ENCODE results near the gene PDE6B. TPM values are rescaled to one million over a fixed set of nuclear protein-coding genes. Genes with fewer than 3 reads are reported as not detected.

Gene PDE6B
- total RNA-seq, 1 donor from 2014 or later, result 5.5 TPM

DNA sequence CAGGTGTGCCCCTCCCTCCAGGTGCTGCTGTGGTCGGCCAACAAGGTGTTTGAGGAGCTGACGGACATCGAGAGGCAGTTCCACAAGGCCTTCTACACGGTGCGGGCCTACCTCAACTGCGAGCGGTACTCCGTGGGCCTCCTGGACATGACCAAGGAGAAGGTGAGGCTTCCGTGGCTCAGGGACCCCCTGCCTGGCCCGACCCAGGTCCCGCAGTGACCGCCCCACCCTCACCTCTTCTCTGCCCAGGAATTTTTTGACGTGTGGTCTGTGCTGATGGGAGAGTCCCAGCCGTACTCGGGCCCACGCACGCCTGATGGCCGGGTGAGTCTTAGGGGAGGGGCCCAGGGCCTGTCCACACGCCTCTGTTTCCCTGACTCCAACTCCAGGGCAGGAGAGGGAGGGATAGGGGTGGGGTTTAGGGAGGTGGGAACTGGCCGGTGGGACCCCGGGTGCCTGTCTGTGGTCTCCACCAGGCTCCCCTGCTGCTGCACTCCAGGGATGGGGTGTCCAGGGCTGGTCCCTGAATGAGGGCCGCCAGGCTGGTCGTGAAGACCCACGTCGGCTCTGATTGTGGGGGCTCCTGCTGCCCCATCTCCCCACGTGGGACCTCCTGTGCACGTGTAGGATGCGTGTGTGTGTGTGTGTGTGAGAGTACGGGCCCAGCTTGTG lies 28.6 kb downstream of the PDE6B start:
- TF ChIP-seq, protein P1, sequence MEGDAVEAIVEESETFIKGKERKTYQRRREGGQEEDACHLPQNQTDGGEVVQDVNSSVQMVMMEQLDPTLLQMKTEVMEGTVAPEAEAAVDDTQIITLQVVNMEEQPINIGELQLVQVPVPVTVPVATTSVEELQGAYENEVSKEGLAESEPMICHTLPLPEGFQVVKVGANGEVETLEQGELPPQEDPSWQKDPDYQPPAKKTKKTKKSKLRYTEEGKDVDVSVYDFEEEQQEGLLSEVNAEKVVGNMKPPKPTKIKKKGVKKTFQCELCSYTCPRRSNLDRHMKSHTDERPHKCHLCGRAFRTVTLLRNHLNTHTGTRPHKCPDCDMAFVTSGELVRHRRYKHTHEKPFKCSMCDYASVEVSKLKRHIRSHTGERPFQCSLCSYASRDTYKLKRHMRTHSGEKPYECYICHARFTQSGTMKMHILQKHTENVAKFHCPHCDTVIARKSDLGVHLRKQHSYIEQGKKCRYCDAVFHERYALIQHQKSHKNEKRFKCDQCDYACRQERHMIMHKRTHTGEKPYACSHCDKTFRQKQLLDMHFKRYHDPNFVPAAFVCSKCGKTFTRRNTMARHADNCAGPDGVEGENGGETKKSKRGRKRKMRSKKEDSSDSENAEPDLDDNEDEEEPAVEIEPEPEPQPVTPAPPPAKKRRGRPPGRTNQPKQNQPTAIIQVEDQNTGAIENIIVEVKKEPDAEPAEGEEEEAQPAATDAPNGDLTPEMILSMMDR (IDR thresholded peaks at IDR 0.05), result no peak
- no peak overlapping the region for H3K27ac ChIP-seq
- H3K36me3 ChIP-seq, result no peaks in the 10 kb centered on the region
- H3K9me3 ChIP-seq, result no peaks in the 10 kb centered on the region
- intact Hi-C loops (cut with DNase I), result no loop called here
- H3K27me3 ChIP-seq (ENCODE audit: low read depth), result peaks cover 28% of the 10 kb centered on the region
- no peak overlapping the region for H3K4me3 ChIP-seq
- peak; percentile 37 for DNase-seq
- no peaks in the 10 kb centered on the region for H3K4me1 ChIP-seq
- no peak for ATAC-seq

DNA sequence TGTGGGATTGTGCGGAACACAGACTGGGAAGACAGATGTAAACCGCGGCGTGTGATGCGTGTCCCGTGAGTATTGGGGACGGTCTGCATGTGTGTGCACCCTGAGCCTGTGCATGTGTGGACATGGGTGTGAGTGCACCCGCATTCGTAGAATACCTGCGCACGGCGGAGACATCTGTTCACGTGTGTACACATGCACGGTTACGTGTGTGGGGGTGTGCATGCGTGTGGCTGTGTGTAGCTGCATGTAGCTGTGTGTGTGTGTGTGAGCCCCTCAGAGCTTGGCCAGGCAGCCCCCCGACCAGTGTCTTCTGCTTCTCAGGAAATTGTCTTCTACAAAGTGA lies 29.1 kb downstream of the PDE6B start:
- no peak for ATAC-seq
- TF ChIP-seq, protein P1 (IDR thresholded peaks at IDR 0.05), result no peak
- no peaks in the 10 kb centered on the region for H3K4me1 ChIP-seq
- no peak overlapping the region for H3K27ac ChIP-seq
- no peaks in the 10 kb centered on the region for H3K9me3 ChIP-seq
- H3K36me3 ChIP-seq, result no peaks in the 10 kb centered on the region
- DNase-seq, result peak; percentile 42
- H3K27me3 ChIP-seq (ENCODE audit: low read depth), result peaks cover 22% of the 10 kb centered on the region
- H3K4me3 ChIP-seq, result no peak overlapping the region
- intact Hi-C loops (cut with DNase I), result no loop called here

DNA sequence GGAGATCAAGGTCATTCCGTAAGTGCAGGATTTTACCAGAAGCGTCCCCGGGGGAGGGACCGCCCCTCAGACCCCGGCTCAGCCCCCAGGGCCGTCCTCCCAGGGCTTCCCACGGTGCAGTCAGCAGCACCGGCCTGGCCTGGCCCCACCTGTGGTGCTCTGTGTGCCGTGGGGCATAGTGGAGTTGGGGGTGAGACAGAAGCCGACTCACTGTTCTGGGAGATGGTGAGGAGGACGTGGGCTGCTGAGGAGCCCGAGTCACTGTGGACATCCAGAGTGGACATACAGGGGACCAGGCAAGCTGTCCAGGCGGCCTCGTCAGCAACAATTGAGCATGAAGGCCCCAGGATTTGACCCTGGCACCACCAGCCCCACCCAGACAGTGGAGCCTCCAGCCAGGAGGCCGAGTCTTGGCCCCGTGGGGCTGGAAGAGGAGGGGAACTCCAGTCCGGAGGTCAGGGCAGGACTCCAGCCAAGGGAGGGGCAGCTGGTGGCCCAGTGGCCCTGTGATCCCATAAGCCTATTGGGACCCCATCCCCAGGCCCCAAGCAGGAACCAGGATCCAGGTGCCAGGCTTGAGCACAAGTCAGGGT lies 29.6 kb downstream of the PDE6B start:
- H3K27ac ChIP-seq, result no peak overlapping the region
- ATAC-seq (no peak), DNase-seq (peak; percentile 41)
- TF ChIP-seq, protein P1 (IDR thresholded peaks at IDR 0.05), result no peak
- intact Hi-C loops (cut with DNase I), result no loop called here
- H3K9me3 ChIP-seq, result no peaks in the 10 kb centered on the region
- H3K27me3 ChIP-seq (ENCODE audit: low read depth), result peaks cover 18% of the 10 kb centered on the region
- H3K4me3 ChIP-seq, result no peak overlapping the region
- H3K36me3 ChIP-seq, result no peaks in the 10 kb centered on the region
- no peaks in the 10 kb centered on the region for H3K4me1 ChIP-seq

DNA sequence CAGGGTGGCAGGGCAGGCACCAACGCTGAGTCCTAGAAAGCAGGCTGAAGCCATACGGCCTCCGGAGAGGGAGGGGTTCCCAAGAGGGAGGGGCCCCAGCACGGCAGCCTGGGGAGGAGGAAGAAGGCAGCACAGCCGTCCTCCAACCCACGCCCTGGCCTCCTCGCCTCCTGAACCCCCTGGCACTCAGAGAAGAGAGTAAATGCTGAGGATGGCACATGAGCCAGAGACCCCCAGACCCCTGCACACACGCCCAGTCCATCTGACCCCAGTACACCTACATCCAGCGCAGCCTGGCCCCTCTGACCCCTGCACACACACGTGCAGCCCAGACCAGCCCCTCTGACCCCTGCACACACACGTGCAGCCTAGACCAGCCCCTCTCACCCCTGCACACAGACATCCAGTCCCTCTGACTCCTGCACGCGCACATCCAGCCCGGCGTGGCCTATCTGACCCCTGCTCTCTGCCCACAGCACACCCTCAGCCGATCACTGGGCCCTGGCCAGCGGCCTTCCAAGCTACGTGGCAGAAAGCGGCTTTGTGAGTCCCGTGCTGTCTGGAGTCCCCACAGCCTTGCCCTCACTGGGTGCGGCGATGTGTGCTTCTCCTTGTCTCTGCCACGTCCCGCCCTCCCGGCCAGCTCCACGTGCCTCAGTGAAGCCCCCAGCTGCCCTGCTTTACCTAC lies 30.2 kb downstream of the PDE6B start:
- no peak overlapping the region for H3K27ac ChIP-seq
- TF ChIP-seq, protein P1 (IDR thresholded peaks at IDR 0.05), result no peak
- no peaks in the 10 kb centered on the region for H3K36me3 ChIP-seq
- DNase-seq (peak; percentile 45), ATAC-seq (no peak)
- intact Hi-C loops (cut with DNase I), result no loop called here
- no peaks in the 10 kb centered on the region for H3K4me1 ChIP-seq
- H3K27me3 ChIP-seq (ENCODE audit: low read depth), result peaks cover 11% of the 10 kb centered on the region
- no peaks in the 10 kb centered on the region for H3K9me3 ChIP-seq
- no peak overlapping the region for H3K4me3 ChIP-seq

DNA sequence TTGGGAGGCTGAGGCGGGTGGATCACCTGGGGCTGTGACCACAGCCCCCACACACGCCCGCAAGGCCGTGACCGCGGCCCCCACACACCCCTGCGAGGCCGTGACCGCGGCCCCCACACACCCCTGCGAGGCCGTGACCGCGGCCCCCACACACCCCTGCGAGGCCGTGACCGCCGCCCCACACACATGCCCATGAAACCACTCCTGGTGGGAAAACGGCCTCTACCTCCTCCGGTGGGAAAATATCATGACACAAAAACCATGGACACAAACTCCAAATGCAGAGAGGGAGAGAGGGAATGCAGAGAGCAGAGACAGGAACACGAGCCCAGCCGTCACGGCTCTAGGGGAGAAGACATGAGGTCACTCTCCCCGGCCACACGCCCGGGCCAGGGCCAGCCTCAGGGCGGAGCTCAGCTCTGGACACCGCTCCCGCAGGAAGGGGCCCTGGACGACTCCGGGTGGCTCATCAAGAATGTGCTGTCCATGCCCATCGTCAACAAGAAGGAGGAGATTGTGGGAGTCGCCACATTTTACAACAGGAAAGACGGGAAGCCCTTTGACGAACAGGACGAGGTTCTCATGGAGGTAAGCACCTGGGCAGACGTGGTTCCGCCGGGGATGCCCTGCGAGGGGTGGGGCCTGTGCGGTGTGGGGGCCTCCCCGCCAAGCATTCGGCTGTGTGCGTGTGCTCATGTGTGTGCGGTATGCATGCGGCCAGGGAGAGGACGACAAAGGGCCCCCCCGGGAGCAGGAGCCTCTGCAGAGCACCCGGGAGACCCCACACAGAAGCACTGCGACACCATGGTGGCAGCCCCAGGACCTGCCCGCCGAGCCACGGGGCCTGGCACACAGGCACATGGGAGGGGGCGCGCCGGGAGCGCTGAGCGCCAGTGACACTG lies 31.3 kb downstream of the PDE6B start:
- TF ChIP-seq, protein P1 (IDR thresholded peaks at IDR 0.05), result no peak
- ATAC-seq (no peak), DNase-seq (peak; percentile 44)
- intact Hi-C loops (cut with DNase I), result no loop called here
- Histone ChIP-seq H3K4me3 (no peak overlapping the region), H3K9me3 (no peaks in the 10 kb centered on the region), H3K36me3 (no peaks in the 10 kb centered on the region), H3K27me3 (ENCODE audit: low read depth) (peaks cover 4% of the 10 kb centered on the region), H3K4me1 (no peaks in the 10 kb centered on the region), H3K27ac (no peak overlapping the region)

Data from lower lobe of right lung (tissue), 2 donors.